ENCODE data around the gene PIGS. TPM values are rescaled to one million over a fixed set of nuclear protein-coding genes. Genes with fewer than 3 reads are reported as not detected.
A peak's percentile ranks its signal among the peaks of the same experiment; 100 is the strongest.

PIGS gene
- total and polyA plus RNA-seq, 9 of the 15 experiments (the other 6 are each of a cell fraction or from before 2014, with no cell fraction given): 47.5 to 138 (median 57.6) TPM

- no peak for TF ChIP-seq ZNF280B (CRISPR knock-in tag; IDR thresholded peaks at IDR 0.05)
- no peak for TF ChIP-seq SFPQ (IDR thresholded peaks at IDR 0.05; ENCODE audit: low read depth, low read length)
- TF ChIP-seq SMARCC2 (IDR thresholded peaks at IDR 0.05; ENCODE audit: low read depth): no peak
- no peak for TF ChIP-seq SREBF1 (IDR thresholded peaks at IDR 0.05; ENCODE audit: borderline replicate concordance, low read depth, low read length)
- TF ChIP-seq HINFP (tag; conservative IDR thresholded peaks at IDR 0.05; ENCODE audit: low read depth): no peak
- TF ChIP-seq KDM5B (IDR thresholded peaks at IDR 0.05; ENCODE audit: insufficient replicate concordance, low read depth, low read length): peak; percentile 97
- no peak for TF ChIP-seq AFF4 (CRISPR knock-in tag; IDR thresholded peaks at IDR 0.05)
- no peak for TF ChIP-seq ARID3B (CRISPR knock-in tag; IDR thresholded peaks at IDR 0.05; ENCODE audit: borderline replicate concordance)
- TF ChIP-seq FIP1L1 (IDR thresholded peaks at IDR 0.05; ENCODE audit: low read depth, low read length, poor library complexity, severe bottlenecking): no peak
- no peak for TF ChIP-seq ARNT (IDR thresholded peaks at IDR 0.05)
- peak; percentile 13; the same call in 1 of the 2 replicates for TF ChIP-seq ZEB2 (IDR thresholded peaks at IDR 0.05)
- no peak for TF ChIP-seq BRF2 (IDR thresholded peaks at IDR 0.05; ENCODE audit: borderline replicate concordance, insufficient read depth, insufficient read length)
These were observed 27.5 kb upstream of the PIGS start, which contains the start of gene SPAG5 (continued) for GRCh38 chr17:28598799-28599310.
